Measurements from ENCODE around the gene MYL12B.
A peak's percentile ranks its signal among the peaks of the same experiment; 100 is the strongest.

DNA sequence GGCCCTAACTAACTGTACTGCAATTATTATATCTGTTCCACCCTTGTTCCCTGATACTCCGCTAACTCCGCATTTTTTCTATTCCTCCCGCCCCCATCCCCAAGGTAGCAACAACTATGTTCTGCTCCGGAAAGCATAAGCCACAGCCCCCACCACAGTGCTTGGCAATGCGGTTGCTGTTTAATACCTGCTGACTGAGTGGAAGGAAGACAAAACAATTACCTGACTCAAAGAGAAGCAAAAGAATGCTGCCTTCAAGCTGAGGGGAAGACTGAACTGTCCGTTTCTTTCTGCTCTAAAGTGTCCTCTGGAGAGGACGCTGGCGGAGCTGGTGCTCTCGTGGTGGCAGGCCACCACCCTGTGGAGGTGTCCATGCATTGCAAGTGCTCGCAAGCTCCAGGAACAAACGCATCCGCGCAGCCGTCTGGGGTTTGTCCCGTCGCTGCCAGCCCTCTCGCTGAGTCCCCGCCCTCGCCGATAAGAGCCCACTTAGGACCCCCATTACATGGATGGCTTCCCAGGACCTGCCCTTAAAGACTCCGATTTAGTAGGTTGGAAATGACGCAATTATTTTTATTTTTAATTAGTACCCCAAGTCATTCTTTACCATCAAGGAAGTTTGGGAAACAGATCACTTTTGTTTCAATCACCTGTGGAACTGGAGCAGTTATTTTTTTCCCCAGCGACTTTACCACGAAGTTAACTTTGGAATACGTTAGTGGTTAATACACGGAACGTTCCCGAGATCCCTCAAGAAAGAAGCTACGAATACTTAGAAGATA lies 15.9 kb upstream of the MYL12B start:
- TF ChIP-seq ESRRA (IDR thresholded peaks at IDR 0.05; ENCODE audit: borderline replicate concordance, low read length) (no peak), CTCF (IDR thresholded peaks at IDR 0.05) (peak; percentile 81), CEBPB (IDR thresholded peaks at IDR 0.05) (no peak), MYC (IDR thresholded peaks at IDR 0.05; ENCODE audit: borderline replicate concordance, low read length) (no peak), CBX8 (IDR thresholded peaks at IDR 0.05) (no peak)
- TF ChIP-seq, protein P1, sequence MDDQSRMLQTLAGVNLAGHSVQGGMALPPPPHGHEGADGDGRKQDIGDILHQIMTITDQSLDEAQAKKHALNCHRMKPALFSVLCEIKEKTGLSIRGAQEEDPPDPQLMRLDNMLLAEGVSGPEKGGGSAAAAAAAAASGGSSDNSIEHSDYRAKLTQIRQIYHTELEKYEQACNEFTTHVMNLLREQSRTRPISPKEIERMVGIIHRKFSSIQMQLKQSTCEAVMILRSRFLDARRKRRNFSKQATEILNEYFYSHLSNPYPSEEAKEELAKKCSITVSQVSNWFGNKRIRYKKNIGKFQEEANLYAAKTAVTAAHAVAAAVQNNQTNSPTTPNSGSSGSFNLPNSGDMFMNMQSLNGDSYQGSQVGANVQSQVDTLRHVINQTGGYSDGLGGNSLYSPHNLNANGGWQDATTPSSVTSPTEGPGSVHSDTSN (IDR thresholded peaks at IDR 0.05), result no peak
